HG03025 (cell line): ENCODE measurements around the gene SFTPA1.
"Not testable (repeated sequence)": the region's sequence is repeated elsewhere in the genome, so short reads cannot be mapped to it uniquely, and the experiment has no call there.

Experiments used
- ATAC-seq: cut with Tn5 transposase; IDR thresholded peaks from one replicate; pipeline ENCODE4 v1.9.1; 2021; ENCODE audit warnings: mild to moderate bottlenecking, moderate library complexity; ENCODE audit not compliant: unreplicated experiment, low FRiP score

SFTPA1 gene

DNA sequence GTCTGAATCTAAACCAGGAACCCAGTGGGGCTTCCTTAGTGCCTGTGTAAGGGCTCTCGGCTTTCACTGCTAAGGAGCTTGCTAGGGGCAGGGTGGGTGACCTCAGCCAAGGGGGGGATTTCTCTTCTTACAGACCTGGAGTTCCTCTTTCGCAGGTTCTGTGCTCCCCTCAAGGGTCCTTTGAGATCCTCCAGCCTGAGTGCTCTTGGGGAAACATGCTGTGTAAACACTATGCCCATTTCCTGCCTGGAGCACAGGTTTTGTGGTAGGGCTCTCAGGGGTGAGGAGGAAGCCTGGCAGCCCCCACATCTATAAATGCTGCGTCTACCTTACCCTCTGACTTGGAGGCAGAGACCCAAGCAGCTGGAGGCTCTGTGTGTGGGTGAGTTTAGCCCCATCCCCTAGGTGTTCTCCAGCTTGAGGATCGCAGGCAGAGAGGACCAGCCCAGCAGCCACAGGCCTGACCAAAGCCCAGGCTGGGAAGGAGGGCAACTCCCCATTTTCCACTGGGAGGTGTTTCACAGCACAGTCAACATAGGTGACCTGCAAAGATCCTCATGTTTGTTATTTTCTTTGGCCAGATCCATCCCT is at the start of gene SFTPA1:
TSS of gene SFTPA1 (plus strand) at position 339 of the 591 bp plus-strand sequence. CDS start 887 bp downstream, outside the sequence.
- ATAC-seq: no peak

DNA sequence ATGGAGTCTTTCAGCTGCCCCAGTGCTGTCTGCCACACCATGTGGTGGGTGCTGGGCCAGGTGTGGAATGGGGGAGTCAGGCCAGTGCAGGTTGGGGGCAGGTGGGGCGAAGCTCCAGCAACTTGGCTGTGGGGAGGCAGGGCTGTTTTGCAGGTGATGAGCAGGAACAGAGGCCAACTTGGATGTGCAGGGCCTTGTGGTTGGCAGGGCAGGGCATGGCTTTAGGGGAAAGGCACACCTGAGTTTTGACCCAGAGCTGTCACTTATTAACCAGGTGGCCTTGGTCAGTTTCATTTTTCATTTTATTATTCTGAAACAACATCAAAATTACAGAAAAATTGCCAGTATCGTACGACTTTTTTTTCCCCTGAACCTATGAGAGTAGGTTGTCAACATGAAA is 49.5 kb upstream of the SFTPA1 start:
- no peak for ATAC-seq

DNA sequence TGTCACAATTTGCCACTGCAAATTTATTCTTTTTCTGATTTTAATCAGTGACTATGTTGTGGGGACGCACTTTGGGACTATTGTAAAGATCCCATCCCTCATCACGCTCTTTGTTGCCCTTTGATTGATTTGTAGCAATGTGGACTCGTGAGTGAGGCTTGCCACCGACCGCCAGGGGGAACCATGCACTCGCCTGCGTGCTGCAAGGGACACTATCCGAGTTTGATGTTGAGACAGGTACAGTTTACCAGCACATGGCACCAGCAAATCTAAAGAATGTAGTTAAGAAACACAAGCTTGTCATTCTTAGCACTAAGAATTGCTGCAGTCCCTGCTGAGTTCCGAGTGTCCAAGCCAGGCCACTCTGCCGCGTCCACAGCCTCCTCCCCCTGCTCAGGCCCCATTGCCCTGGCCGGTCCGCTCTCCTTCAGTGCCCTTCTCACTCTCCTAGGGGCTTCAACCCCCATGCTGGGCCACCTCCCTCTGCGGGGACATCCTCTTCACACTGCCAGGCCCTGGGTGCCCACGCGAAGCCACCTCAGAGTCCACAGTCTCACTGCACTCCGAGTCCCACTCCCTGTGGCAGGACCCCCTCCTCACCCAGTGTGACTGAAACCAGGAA is 48.5 kb upstream of the SFTPA1 start:
- peak; percentile 65 for ATAC-seq

DNA sequence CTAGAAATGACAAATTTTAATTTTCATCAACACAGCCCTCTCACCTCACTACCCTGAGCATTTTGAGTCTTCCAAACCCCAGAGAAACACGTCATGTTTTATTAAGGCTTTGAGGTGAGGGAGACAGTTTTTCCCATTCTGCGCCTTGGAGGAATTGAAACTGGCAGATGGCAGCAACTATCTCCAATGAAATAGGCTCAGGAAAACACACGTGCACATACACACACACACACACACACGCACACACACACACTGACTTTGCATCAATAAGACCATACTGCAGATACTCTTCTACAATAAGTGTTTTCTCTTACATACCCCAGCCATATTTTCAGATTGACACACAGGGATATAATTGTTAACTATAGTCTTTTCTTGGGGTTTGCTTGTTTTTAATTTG is 47.3 kb upstream of the SFTPA1 start:
- no peak for ATAC-seq

DNA sequence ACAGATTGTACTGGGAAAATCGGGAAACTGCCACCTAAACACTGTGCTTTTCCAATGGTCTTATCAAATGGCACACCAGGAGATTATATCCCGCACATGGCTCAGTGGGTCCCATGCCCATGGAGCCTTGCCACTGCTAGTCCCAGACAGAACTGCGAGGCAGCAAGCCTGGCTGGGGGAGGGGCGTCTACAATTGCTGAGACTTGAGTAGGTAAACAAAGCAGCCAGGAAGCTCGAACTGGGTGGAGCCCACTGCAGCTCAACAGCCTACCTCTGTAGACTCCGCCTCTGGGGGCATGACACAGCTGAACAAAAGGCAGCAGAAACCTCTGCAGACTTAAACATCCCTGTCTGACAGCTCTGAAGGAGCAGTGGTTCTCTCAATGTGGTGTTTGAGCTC is 40.1 kb upstream of the SFTPA1 start:
- ATAC-seq: not testable (repeated sequence)

DNA sequence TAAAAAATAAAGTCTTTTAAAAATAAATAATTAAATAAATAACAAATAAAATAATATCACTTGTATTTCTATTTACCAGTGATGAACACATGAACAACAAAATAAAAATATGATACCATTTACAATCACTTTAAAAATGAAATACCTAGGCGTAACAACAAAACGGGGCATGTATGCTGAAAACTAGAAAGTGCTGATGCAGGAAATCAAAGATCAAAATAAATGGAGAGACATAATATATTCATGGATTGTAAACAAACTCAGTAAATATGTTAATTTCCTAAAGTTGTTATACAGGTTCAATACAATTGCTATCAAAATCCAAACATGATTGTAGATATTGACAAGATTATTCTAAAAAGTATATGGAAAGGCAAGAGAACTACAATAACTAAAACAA is 31.4 kb upstream of the SFTPA1 start:
- no peak for ATAC-seq

DNA sequence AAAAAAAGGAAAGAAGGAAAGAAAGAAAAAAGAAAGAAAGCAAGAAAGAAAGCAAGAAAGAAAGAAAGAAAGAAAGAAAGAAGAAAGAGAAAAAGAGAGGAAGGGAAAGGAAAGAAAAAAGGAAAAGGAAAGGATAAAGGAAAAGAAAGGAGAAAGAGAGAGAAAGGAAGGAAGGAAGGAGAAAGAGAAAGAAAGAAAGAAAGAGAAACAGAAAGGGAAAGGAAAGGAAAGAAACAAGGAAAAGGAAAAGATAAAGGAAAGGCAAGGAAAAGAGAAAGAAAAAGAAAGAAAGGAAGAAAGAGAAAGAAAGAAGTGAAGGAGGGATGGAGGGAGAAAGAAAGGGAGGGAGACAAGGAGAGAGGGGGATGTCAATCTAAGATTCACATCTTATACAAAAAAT is 29.7 kb upstream of the SFTPA1 start:
- no peak for ATAC-seq

DNA sequence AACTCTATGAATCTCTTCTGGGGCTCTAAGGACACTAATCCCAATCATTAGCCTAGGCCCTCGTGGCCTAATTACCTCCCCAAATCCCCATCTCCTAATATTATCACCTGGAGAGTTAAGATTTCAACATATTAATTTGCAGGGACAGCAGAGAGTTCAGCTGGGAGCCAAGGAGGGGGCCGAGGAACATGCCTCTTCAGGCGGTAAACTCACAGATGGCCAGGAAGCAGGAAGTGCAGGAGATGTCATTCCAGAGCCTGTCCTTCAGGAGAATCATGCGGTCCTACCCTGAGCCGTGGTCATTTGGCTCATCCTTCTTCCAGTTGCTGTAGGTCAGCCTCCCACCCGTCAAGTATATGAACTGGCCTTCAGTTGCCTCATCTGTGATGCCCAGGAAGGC is 28.6 kb upstream of the SFTPA1 start:
- ATAC-seq: no peak

DNA sequence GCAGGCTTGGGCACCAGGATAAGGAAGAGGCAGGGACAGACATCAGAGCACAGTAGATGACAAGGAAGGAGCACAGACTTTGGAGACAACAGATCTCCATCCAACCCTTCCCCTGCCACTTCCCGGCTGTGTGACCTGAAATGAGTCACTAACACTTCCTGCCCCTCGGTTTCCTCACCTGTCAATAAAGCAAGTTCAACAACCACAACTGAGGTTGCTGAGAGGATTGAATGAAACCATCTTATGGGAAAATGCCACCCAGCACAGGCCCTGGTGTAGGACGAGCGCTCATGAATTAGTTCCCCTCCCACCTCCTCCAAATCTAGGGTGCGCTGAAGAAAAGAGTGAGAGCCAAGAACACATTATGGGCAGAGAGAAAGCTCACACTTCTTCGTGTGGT is 27.8 kb upstream of the SFTPA1 start:
- not testable (repeated sequence) for ATAC-seq

DNA sequence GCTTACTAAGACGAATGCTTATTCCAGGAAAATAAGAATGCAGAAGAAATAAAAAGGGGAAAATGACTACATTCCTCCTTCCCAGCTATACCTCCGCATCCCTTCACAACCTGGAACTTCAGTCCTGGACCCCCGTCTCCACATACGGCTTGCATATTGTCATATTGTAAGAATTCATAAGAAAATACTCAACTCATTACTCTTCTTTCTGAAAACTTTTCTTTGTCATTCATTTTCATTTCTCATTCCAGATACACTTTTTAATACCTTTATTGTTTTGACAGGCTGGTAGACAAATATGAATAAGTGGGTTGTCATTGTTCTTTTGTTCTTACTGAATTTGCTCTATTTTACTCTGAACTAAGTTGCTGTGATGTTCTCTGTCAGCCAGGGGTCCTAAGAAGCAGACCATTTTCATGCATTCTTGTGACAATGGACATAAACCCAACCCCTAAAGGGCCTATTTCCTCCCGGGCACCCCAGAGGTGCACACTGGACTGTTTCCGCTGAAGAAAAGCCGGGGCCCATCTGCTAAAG is 27.2 kb upstream of the SFTPA1 start:
- no peak for ATAC-seq

DNA sequence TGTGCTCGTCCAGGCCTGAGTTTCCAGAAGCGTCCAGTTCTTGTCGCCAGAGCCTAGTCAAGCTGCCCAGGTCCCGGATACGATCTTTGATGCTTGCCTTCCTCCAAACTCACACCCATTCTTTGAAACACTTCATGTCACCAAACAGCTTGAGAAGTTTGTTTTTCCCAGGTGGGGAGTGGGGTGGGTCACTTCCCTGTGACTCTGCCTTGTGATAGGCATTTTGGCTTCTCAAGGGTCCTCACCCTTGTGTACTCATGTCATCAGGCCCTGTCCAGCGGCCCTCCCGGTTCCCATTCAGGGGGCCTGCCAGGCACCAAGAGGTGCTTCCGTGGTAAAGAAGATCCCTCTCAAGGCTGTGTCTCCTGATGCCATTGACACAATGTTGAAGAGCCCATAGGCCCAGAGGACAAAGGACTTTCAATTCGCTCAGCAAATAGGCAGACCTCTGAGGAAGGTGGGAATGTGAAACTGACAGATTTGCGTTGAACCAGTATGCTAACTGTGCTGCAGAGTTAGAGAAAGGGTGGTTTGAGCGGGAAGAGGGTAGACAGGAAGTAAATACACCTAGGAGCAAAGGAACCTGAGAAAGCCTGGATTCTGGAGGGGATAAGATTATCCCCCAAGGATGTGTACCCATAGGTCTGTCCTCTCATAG is 24.7 kb upstream of the SFTPA1 start:
- ATAC-seq: no peak

DNA sequence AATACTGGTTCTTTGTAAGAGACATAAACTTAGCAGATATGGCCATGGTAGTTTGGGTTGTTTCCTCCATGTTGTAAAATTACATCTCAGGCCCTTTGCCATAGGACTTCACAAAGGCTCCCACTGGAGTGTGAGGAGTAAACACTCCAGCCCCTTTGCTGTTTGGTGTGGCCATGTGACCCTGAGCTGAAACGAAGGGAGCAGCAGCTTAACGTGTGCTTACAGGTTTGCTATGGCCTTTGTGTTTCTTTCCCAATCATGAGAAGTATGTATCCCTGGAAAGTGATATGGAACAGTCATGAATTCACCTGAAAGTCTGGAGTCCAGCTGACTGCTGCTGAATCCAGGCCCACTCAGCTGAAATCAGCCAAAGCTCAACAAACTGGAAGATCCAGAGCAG is 23.8 kb upstream of the SFTPA1 start:
- no peak for ATAC-seq

DNA sequence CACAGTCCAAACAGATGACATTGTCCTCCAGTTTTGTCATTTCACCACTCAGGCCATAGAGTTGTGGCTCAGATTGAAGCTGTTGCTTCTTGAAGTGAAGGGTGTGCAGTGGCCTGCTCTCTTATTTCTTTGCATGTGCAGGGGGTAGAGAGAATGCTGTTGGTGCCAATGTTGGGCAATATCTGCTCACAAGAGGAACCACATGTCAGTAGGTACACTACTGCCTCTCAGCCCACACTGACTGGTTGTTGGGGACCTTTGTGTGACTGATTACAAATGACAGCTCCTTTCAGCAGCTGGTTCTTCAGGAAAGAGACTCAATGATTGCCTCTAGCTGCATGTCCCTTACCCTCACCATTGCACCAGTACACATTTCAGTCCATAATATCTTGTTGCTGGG is 21.9 kb upstream of the SFTPA1 start:
- no peak for ATAC-seq

DNA sequence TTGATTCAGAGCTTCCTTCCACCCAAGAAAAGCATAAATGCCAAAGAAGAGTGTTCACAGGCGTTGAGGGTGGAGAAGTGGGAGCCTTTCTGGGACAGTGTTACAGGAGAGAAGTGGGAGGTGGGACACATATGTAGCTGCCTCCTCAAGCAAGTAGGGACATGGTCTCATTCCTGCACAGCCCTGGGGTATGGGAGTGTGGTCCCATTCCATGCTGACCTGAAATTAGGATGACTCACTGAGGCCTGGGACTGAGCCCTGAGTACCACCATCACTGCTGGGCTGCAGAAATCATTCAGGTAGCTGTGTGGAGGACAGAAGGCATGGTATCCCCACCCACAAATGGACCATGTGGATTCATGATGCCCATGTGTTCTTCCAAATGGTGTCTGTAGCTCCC is 17.4 kb upstream of the SFTPA1 start:
- no peak for ATAC-seq

DNA sequence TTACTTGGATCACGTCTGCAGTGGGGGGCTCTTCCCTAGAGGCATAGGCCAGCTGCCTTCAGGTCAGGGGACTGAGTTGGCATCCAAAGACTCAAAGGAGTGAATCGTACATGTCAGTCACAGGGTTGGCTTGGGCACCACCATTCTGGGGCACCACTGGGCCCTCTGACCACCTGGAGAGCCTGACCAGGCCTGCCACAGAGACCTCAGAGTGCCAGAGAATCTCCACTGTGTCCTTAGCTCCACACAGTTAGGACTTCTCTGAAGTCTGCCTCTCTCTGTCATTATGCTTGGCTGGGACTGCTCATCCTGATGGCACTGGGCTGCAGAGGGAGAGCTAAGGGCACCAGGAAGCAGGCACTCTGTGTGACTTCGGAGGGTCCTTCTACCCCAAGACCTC is 16.2 kb upstream of the SFTPA1 start:
- ATAC-seq: not testable (repeated sequence)

DNA sequence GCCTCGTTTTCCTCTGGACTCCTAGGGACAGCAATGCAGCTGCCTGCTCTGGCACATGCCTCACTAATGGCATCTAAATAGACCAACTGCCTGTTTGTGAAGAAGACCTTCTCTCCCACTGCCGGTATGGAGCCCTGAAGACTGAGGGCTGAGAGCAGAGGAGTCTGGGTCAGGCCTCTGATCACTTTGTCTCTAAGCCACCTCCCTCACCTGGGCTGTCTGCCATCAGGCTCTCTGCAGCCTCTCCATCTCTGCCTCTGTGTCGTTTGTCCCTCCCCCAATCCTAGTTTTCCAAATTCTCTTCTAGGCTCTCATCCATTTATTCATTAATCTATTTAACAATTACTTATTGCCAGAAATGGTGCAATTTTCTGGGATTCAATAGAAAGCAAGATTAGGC is 15.2 kb upstream of the SFTPA1 start:
- ATAC-seq: no peak

DNA sequence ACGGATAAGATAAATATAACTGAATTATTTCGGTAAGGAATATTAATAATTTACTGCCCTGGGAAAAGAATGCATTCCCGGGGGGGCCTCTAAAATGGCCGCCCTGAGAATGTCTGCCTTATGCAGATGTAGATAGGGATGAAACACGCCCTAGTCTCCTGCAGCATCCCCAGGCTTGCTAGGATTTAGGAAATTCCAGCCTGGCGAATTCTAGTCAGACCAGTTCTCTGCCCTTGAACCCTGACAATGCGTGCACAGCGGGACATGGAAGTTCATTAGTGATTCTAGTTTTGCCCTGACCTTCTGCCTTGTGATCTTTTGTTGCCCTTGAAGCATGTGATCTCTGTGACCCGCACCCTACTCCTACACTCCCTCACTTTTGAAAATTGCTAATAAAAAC is 11.1 kb upstream of the SFTPA1 start:
- ATAC-seq: not testable (repeated sequence)

DNA sequence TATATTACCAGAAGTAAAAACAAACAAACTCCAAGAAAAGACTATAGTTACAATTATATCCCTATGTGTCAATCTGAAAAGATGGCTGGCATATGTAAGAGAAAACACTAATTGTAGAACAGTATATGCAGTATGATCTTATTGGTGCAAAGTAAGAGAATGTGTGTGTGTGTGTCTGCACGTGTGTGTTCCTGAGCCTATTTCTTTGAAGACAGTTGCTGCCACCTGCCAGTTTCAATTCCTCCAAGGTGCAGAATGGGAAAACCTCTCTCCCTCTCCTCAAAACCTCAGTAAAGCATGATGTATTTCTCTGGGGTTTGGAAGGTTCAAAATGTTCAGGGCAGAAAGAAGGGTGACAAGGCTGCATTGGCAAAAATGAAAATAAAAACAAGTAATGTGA is 8.8 kb upstream of the SFTPA1 start:
- ATAC-seq: no peak

DNA sequence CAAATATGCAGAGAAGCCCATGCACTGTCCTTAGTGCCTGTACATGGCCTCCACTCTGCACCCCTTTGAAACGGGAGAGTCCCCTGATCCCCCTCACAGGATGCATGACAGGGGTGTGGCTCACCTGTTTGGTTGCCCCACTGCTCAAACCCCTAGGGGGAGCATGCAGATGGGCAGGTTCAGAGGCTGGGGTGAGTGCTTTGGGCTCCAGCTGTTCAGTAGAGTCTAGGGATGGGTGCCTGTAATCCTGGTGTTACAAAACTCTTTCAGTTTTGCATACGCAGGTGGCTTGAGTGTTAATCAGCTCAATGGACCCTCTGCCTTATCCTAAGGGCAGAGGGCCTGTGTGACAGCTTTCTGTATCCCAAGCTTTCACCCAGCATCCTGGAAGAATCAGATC is 7.8 kb upstream of the SFTPA1 start:
- ATAC-seq: no peak

DNA sequence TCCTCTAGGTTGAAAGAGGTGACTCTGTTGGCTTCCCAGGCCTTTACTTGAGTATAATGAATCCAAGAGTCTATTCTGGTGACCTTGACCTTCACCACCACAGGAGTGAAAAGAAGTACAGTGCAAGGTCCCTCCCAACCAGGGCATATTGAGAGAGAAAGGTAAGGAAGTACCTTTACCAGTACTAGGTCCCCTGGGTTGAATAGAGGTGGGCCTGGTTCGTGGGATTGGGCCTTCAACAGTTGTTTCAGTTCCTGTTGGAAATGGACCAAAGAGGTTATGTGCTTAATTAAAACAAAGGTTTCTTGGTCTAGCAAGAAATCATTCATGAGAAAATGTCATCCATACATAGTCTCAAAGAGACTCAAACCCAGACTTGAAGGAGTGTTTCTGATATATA is 6.4 kb upstream of the SFTPA1 start:
- no peak for ATAC-seq

DNA sequence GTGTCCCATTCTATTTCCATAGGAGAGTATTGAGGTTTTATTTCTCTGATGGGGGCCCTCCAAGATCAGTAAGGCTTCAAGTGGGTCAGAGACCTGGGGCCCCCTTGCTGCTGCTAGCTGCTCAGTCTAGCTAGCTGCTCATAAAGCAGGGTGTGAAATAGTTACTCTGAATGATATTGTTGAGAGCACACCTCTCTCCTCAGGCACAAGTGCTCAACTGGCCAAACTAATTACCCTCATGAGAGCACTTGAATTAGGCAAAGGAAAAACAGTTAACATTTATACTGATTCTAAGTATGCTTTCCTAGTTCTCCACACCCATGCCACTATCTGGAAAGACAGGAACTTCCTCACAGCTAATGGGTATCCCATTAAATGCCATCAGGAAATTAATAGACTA is 5.4 kb upstream of the SFTPA1 start:
- no peak for ATAC-seq
